Endothelial cell of umbilical vein (primary cell): Measurements from ENCODE around the gene EXOSC9. TPM values are rescaled to one million over a fixed set of nuclear protein-coding genes. Genes with fewer than 3 reads are reported as not detected.

Experiments used
- BruUV-seq: library from RNA; stranded (reverse); fragments of 400-500 nt; replicated peaks from 2 replicates; lab custom pipeline; 2021; lab: Mats Ljungman, UMichigan
- CTCF ChIA-PET: fragments of 300-600, 350-600 bp; sonication (Branson Sonifier 250); formaldehyde crosslinking; loops from one replicate; lab custom pipeline; 2021; ENCODE audit warnings: antibody characterized with exemption, inconsistent platforms; lab: Charles Lee
- POLR2A ChIA-PET: fragments of 300-600, 350-600 bp; sonication (Branson Sonifier 250); formaldehyde crosslinking; loops from one replicate; lab custom pipeline; 2021; ENCODE audit warnings: antibody characterized with exemption, inconsistent platforms; lab: Charles Lee
- DNase-seq: peaks from one replicate; pipeline ENCODE4 v3.0.0-alpha.2; 2011; ENCODE audit warnings: low read depth, low spot score
- FAIRE-seq: peaks from 2 replicates; lab custom pipeline; 2011; peaks lifted over from hg19 to GRCh38; lab: Jason Lieb, UNC
- H2AFZ ChIP-seq: 2 replicates; pipeline ENCODE4 v1.6.0; 2012; ENCODE audit warnings: low read depth, low read length, control low read depth, inconsistent platforms
- H3K27ac ChIP-seq: 2 replicates; pipeline ENCODE4 v1.5.1; 2011; ENCODE audit warnings: low read depth, mild to moderate bottlenecking, control low read depth, low read length, moderate library complexity; ENCODE audit not compliant: insufficient read depth
- H3K27me3 ChIP-seq, 2 experiments: 2 replicates each; pipeline versions ENCODE4 v1.6.0 to v1.6.1; 2011; ENCODE audit warnings: low read length in 2 of 2, mixed read lengths in 1 of 2; ENCODE audit not compliant: control insufficient read depth in 2 of 2, insufficient read depth in 2 of 2
- H3K36me3 ChIP-seq, 2 experiments: 2 replicates in 1 of 2; 3 replicates in 1 of 2; pipeline ENCODE4 v1.5.1; 2011; ENCODE audit warnings: low read length in 2 of 2, mild to moderate bottlenecking in 1 of 2, moderate library complexity in 1 of 2; ENCODE audit not compliant: control insufficient read depth in 2 of 2, insufficient read depth in 2 of 2; ENCODE audit errors: extremely low read depth in 1 of 2
- H3K4me1 ChIP-seq: 3 replicates; pipeline ENCODE4 v1.5.1; 2011; ENCODE audit warnings: mild to moderate bottlenecking, low read length; ENCODE audit not compliant: control insufficient read depth, insufficient read depth; ENCODE audit errors: extremely low read depth
- H3K4me2 ChIP-seq: 2 replicates; pipeline ENCODE4 v1.6.1; 2011; ENCODE audit warnings: low read length, control low read depth, mixed read lengths; ENCODE audit not compliant: insufficient read depth
- H3K4me3 ChIP-seq, 3 experiments: fragments of 200-600 bp in 1 of 3; sonication (generic), shearing (Covaris generic) in 1 of 3; replicated peaks in 1 of 3; 2 replicates each; pipeline ENCODE4 v1.5.1; 2011 to 2016; ENCODE audit warnings: control low read depth in 3 of 3, low read length in 3 of 3, mild to moderate bottlenecking in 2 of 3, inconsistent platforms in 1 of 3, low read depth in 1 of 3, moderate library complexity in 1 of 3; ENCODE audit not compliant: insufficient read depth in 1 of 3
- H3K79me2 ChIP-seq: 2 replicates; pipeline ENCODE4 v1.6.0; 2012; ENCODE audit warnings: low read length, inconsistent platforms; ENCODE audit not compliant: control insufficient read depth, insufficient read depth
- H3K9ac ChIP-seq: replicated peaks from 2 replicates; pipeline ENCODE3; 2011; ENCODE audit warnings: low read length, control low read depth; ENCODE audit not compliant: insufficient read depth; ENCODE audit errors: extremely low read depth
- H3K9me1 ChIP-seq: replicated peaks from 3 replicates; pipeline ENCODE4 v1.6.0; 2011; ENCODE audit warnings: mild to moderate bottlenecking, low read length; ENCODE audit not compliant: control insufficient read depth, insufficient read depth; ENCODE audit errors: extremely low read depth
- H3K9me3 ChIP-seq: replicated peaks from 2 replicates; pipeline ENCODE4 v1.5.1; 2012; ENCODE audit warnings: low read length, inconsistent platforms; ENCODE audit not compliant: control insufficient read depth, insufficient read depth
- H4K20me1 ChIP-seq: replicated peaks from 2 replicates; pipeline ENCODE3; 2011; ENCODE audit warnings: mild to moderate bottlenecking, low read length; ENCODE audit not compliant: control insufficient read depth, insufficient read depth; ENCODE audit errors: extremely low read depth
- CTCF ChIP-seq, 2 donors: IDR thresholded peaks; 1 replicate in 1 of 2; 2 replicates in 1 of 2; pipeline ENCODE4 v1.5.1; 2011; ENCODE audit warnings: low read length in 2 of 2, mild to moderate bottlenecking in 2 of 2, moderate library complexity in 2 of 2, control low read depth in 1 of 2, inconsistent platforms in 1 of 2, low read depth in 1 of 2; ENCODE audit not compliant: insufficient read depth in 1 of 2; ENCODE audit errors: extremely low read depth in 1 of 2
- EZH2 ChIP-seq: IDR thresholded peaks from 2 replicates; pipeline ENCODE4 v1.6.1; 2012; ENCODE audit warnings: borderline replicate concordance, low read depth, mild to moderate bottlenecking, moderate library complexity, low read length, inconsistent platforms; ENCODE audit not compliant: severe bottlenecking
- FOS ChIP-seq: IDR thresholded peaks from 2 replicates; pipeline ENCODE4 v1.6.1; 2011; ENCODE audit warnings: mild to moderate bottlenecking, low read length, moderate library complexity, borderline replicate concordance; ENCODE audit not compliant: insufficient read depth
- GATA2 ChIP-seq: IDR thresholded peaks from 2 replicates; pipeline ENCODE4 v1.7.0; 2011; ENCODE audit warnings: low read depth, mild to moderate bottlenecking, moderate library complexity, mixed read lengths, low read length; ENCODE audit not compliant: insufficient read length, insufficient read depth
- JUN ChIP-seq: IDR thresholded peaks from 2 replicates; pipeline ENCODE4 v1.6.1; 2011; ENCODE audit warnings: borderline replicate concordance, low read depth; ENCODE audit not compliant: insufficient read length, insufficient read depth
- MAX ChIP-seq: IDR thresholded peaks from 2 replicates; pipeline ENCODE4 v1.6.1; 2011; ENCODE audit not compliant: insufficient read depth, insufficient read length
- MYC ChIP-seq: IDR thresholded peaks from one replicate; pipeline ENCODE4 v1.6.1; 2011; ENCODE audit warnings: mild to moderate bottlenecking, low read depth, low read length
- POLR2A ChIP-seq: IDR thresholded peaks from 2 replicates; pipeline ENCODE4 v1.6.1; 2012; ENCODE audit warnings: low read depth, mild to moderate bottlenecking, control low read depth, low read length
- POLR2AphosphoS5 ChIP-seq: IDR thresholded peaks from 2 replicates; pipeline ENCODE4 v1.6.1; 2012; ENCODE audit warnings: low read depth, mild to moderate bottlenecking, control low read depth, low read length, moderate library complexity; ENCODE audit not compliant: insufficient read depth
- dilution Hi-C: fragments of 300-500 bp; cut with MboI; formaldehyde crosslinking; loops from one replicate; pipeline ENCODE4 v1.15.0; 2019; ENCODE audit warnings: low sequenced_read_pairs; ENCODE audit not compliant: extremely low pct_ligation_motif_present
- intact Hi-C: fragments of 100-400 bp; cut with micrococcal nuclease; formaldehyde crosslinking; loops from one replicate; pipeline ENCODE4 v1.10.0; 2022
- polyA plus RNA-seq, 4 experiments: library from polyadenylated mRNA; depleted of rRNA in 3 of 4; stranded (reverse) in 3 of 4; unstranded in 1 of 4; fragments of >200 nt; gene quantifications; 2 replicates each; pipeline versions ENCODE4 v1.2.1 to v1.2.3, GENCODE V29; 2011 to 2012; ENCODE audit warnings: missing spikeins in 1 of 4
- total RNA-seq: library from RNA; stranded (reverse); gene quantifications from 2 replicates; pipeline ENCODE4 v1.2.3, GENCODE V29; 2021

Gene EXOSC9
- total and polyA plus RNA-seq, 2 donors (not counting 3 experiments of a cell fraction or from before 2014, with no cell fraction given): 19.0 to 46.3 TPM

- dilution Hi-C loops (no loop called here), intact Hi-C loops (no loop called here)
- Histone ChIP-seq H3K9me3 (no peaks in the 10 kb centered on the region), H2AFZ (no peak overlapping the region), H3K9ac (no peak overlapping the region), H3K36me3 (no peaks in the 10 kb centered on the region), H3K27me3 (peaks cover 0 to 6% of the 10 kb centered on the region in 2 experiments), H3K4me2 (no peak overlapping the region), H4K20me1 (no peaks in the 10 kb centered on the region), H3K27ac (no peak overlapping the region), H3K79me2 (no peaks in the 10 kb centered on the region), H3K4me1 (peaks cover 6% of the 10 kb centered on the region), H3K9me1 (no peaks in the 10 kb centered on the region), H3K4me3 (no peak overlapping the region)
- DNase-seq: no peak
- ChIA-PET POLR2A (no interaction called here), CTCF (interaction anchor here (0.8 kb wide), 1 partner anchor 19 kb away, joined by 4 read pairs; the partner anchor contains the start of gene SMIM43)
- FAIRE-seq: no peak
- BruUV-seq: no TSS peak
- TF ChIP-seq MYC (no peak), POLR2AphosphoS5 (no peak), JUN (no peak), FOS (no peak), CTCF (IDR thresholded peaks at IDR 0.05; ENCODE audit: extremely low read depth in 1 of 2, insufficient read depth in 1 of 2, low read depth in 1 of 2, low read length in 2 of 2) (no peak), EZH2 (no peak), MAX (no peak), GATA2 (no peak), POLR2A (no peak)
Measured at GRCh38 chr4:121784401-121784800, 16.7 kb upstream of the EXOSC9 start.
